GM12878 (cell line): ENCODE data around the gene SEL1L3. TPM values are rescaled to one million over a fixed set of nuclear protein-coding genes. Genes with fewer than 3 reads are reported as not detected.

Source experiments
- CHD2 ChIP-seq: IDR thresholded peaks from 2 replicates; pipeline ENCODE4 v1.6.1; 2011; ENCODE audit warnings: low read depth, low read length, improper control_type of control experiment, borderline replicate concordance
- DPF2 ChIP-seq: fragments of 450-650 bp; IDR thresholded peaks from 2 replicates; pipeline ENCODE4 v1.6.1; 2017; ENCODE audit warnings: mild to moderate bottlenecking
- EED ChIP-seq: sonication (generic); IDR thresholded peaks from 2 replicates; pipeline ENCODE4 v1.6.1; 2016; ENCODE audit warnings: antibody characterized with exemption, low read depth
- ESRRA ChIP-seq: IDR thresholded peaks from 2 replicates; pipeline ENCODE4 v1.6.1; 2012; ENCODE audit warnings: mild to moderate bottlenecking, low read length, improper control_type of control experiment
- HDAC6 ChIP-seq: fragments of 200-600 bp; sonication (generic); IDR thresholded peaks from one replicate; pipeline ENCODE4 v1.8.0; 2017; ENCODE audit warnings: antibody characterized with exemption; ENCODE audit not compliant: unreplicated experiment
- JUNB ChIP-seq: IDR thresholded peaks from 2 replicates; pipeline ENCODE4 v1.6.1; 2016; ENCODE audit warnings: antibody characterized with exemption, mild to moderate bottlenecking
- KAT2A ChIP-seq: conservative IDR thresholded peaks from 2 replicates; pipeline ENCODE4 v1.6.1; 2011; ENCODE audit warnings: low read depth, low read length; ENCODE audit not compliant: control insufficient read depth
- KDM1A ChIP-seq: fragments of 200-600 bp; sonication (generic); IDR thresholded peaks from 2 replicates; pipeline ENCODE4 v1.6.1; 2016; ENCODE audit warnings: borderline replicate concordance
- KLF5 ChIP-seq: fragments of 450-650 bp; IDR thresholded peaks from 2 replicates; pipeline ENCODE4 v1.6.1; 2014; ENCODE audit warnings: mild to moderate bottlenecking; ENCODE audit not compliant: partially characterized antibody
- NFIC ChIP-seq: IDR thresholded peaks from 2 replicates; pipeline ENCODE4 v1.6.1; 2012; ENCODE audit warnings: low read depth, mild to moderate bottlenecking, inconsistent platforms, low read length, moderate library complexity
- PKNOX1 ChIP-seq: fragments of 450-650 bp; IDR thresholded peaks from 2 replicates; pipeline ENCODE4 v1.6.1; 2016; ENCODE audit warnings: mild to moderate bottlenecking
- SIN3A ChIP-seq: IDR thresholded peaks from 2 replicates; pipeline ENCODE4 v1.6.1; 2012; ENCODE audit warnings: low read depth, low read length, improper control_type of control experiment
- SPI1 ChIP-seq: IDR thresholded peaks from 2 replicates; pipeline ENCODE4 v1.6.1; 2011; ENCODE audit warnings: low read depth, mild to moderate bottlenecking, low read length, moderate library complexity, borderline replicate concordance; ENCODE audit not compliant: insufficient read depth
- USF2 ChIP-seq: IDR thresholded peaks from 2 replicates; pipeline ENCODE4 v1.6.1; 2011; ENCODE audit warnings: low read depth, low read length, improper control_type of control experiment, borderline replicate concordance
- ZNF217 ChIP-seq: fragments of 450-650 bp; IDR thresholded peaks from 2 replicates; pipeline ENCODE4 v1.6.1; 2017; ENCODE audit warnings: antibody characterized with exemption, mild to moderate bottlenecking
- polyA plus RNA-seq, 11 experiments: library from polyadenylated mRNA; depleted of rRNA in 4 of 11; unstranded in 6 of 11; stranded (reverse) in 5 of 11; fragments of >200 nt; fragmentation: Nextera tagmentation in 4 of 11; fragmentation: Illumina TruSeq in 1 of 11; extraction: Ambion mirVana in 4 of 11; extraction: Trizol in 1 of 11; gene quantifications; 1 replicate in 1 of 11; 2 replicates in 10 of 11; pipeline versions ENCODE4 v1.2.1 to v1.2.3, GENCODE V29; 2011 to 2016; ENCODE audit warnings: inconsistent platforms in 2 of 11, missing spikeins in 2 of 11, low read depth in 1 of 11
- total RNA-seq, 4 experiments: library from RNA; depleted of rRNA in 3 of 4; stranded (reverse); fragments of >200 nt in 3 of 4; fragmentation: Illumina TruSeq in 1 of 4; extraction: Trizol in 1 of 4; gene quantifications; 2 replicates each; pipeline versions ENCODE4 v1.2.1 to v1.2.3, GENCODE V29; 2013 to 2021
- TF ChIP-seq, protein P1 (sequence below): IDR thresholded peaks from 2 replicates; pipeline ENCODE4 v1.6.1; 2012; ENCODE audit warnings: mild to moderate bottlenecking, low read depth, low read length
- TF ChIP-seq, protein P2 (sequence below): IDR thresholded peaks from 2 replicates; pipeline ENCODE4 v1.6.1; 2012; ENCODE audit warnings: improper control_type of control experiment, low read depth, low read length; ENCODE audit not compliant: insufficient replicate concordance

The SEL1L3 gene
- total and polyA plus RNA-seq, 10 of the 15 experiments (the other 5 are each of a cell fraction or from before 2014, with no cell fraction given) = 20.4 to 82.2 (median 47.3) TPM

- TF ChIP-seq, protein P1, sequence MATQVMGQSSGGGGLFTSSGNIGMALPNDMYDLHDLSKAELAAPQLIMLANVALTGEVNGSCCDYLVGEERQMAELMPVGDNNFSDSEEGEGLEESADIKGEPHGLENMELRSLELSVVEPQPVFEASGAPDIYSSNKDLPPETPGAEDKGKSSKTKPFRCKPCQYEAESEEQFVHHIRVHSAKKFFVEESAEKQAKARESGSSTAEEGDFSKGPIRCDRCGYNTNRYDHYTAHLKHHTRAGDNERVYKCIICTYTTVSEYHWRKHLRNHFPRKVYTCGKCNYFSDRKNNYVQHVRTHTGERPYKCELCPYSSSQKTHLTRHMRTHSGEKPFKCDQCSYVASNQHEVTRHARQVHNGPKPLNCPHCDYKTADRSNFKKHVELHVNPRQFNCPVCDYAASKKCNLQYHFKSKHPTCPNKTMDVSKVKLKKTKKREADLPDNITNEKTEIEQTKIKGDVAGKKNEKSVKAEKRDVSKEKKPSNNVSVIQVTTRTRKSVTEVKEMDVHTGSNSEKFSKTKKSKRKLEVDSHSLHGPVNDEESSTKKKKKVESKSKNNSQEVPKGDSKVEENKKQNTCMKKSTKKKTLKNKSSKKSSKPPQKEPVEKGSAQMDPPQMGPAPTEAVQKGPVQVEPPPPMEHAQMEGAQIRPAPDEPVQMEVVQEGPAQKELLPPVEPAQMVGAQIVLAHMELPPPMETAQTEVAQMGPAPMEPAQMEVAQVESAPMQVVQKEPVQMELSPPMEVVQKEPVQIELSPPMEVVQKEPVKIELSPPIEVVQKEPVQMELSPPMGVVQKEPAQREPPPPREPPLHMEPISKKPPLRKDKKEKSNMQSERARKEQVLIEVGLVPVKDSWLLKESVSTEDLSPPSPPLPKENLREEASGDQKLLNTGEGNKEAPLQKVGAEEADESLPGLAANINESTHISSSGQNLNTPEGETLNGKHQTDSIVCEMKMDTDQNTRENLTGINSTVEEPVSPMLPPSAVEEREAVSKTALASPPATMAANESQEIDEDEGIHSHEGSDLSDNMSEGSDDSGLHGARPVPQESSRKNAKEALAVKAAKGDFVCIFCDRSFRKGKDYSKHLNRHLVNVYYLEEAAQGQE = no peak
- TF ChIP-seq KLF5 = no peak
- TF ChIP-seq HDAC6 = no peak
- no peak for TF ChIP-seq KDM1A
- no peak for TF ChIP-seq USF2
- TF ChIP-seq, protein P2, sequence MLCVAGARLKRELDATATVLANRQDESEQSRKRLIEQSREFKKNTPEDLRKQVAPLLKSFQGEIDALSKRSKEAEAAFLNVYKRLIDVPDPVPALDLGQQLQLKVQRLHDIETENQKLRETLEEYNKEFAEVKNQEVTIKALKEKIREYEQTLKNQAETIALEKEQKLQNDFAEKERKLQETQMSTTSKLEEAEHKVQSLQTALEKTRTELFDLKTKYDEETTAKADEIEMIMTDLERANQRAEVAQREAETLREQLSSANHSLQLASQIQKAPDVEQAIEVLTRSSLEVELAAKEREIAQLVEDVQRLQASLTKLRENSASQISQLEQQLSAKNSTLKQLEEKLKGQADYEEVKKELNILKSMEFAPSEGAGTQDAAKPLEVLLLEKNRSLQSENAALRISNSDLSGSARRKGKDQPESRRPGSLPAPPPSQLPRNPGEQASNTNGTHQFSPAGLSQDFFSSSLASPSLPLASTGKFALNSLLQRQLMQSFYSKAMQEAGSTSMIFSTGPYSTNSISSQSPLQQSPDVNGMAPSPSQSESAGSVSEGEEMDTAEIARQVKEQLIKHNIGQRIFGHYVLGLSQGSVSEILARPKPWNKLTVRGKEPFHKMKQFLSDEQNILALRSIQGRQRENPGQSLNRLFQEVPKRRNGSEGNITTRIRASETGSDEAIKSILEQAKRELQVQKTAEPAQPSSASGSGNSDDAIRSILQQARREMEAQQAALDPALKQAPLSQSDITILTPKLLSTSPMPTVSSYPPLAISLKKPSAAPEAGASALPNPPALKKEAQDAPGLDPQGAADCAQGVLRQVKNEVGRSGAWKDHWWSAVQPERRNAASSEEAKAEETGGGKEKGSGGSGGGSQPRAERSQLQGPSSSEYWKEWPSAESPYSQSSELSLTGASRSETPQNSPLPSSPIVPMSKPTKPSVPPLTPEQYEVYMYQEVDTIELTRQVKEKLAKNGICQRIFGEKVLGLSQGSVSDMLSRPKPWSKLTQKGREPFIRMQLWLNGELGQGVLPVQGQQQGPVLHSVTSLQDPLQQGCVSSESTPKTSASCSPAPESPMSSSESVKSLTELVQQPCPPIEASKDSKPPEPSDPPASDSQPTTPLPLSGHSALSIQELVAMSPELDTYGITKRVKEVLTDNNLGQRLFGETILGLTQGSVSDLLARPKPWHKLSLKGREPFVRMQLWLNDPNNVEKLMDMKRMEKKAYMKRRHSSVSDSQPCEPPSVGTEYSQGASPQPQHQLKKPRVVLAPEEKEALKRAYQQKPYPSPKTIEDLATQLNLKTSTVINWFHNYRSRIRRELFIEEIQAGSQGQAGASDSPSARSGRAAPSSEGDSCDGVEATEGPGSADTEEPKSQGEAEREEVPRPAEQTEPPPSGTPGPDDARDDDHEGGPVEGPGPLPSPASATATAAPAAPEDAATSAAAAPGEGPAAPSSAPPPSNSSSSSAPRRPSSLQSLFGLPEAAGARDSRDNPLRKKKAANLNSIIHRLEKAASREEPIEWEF = no peak
- peak; percentile 69; the same call in 1 of the 2 replicates for TF ChIP-seq CHD2
- TF ChIP-seq EED = peak; percentile 75
- peak; percentile 86 for TF ChIP-seq DPF2
- peak; percentile 78 for TF ChIP-seq NFIC
- no peak for TF ChIP-seq JUNB
- TF ChIP-seq ZNF217 = 0 out of 2 replicates have a peak, but pooled peaks have one; percentile 57
- no peak for TF ChIP-seq SIN3A
- TF ChIP-seq SPI1 = peak; percentile 84
- TF ChIP-seq KAT2A = no peak
- no peak for TF ChIP-seq ESRRA
- TF ChIP-seq PKNOX1 = no peak
These were observed 12.5 kb upstream of the SEL1L3 start (continued) for GRCh38 chr4:25875281-25875745.
